GM18909 (cell line): Measurements from ENCODE around the gene TEP1.
"Not testable (repeated sequence)": the region's sequence is repeated elsewhere in the genome, so short reads cannot be mapped to it uniquely, and the experiment has no call there.

Source experiments
- ATAC-seq: cut with Tn5 transposase; IDR thresholded peaks from one replicate; pipeline ENCODE4 v1.9.1; 2021; ENCODE audit warnings: mild to moderate bottlenecking; ENCODE audit not compliant: unreplicated experiment, poor library complexity

The TEP1 gene

DNA sequence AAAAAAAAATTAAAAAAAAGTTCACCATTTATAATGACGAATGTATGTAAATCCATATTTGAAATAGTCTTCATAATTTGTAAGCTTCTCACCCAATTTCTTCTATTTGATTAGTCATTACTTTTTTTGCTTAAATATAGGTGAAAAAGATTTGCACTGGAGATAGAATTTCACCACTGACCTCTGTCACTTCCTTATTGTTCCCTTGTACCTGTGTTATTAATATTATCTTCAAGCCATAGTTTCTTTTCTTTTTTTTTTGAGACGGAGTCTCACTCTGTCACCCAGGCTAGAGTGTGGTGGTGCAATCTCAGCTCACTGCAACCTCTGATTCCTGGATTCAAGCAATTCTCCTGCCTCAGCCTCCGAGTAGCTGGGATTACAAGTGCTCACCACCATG, 15.8 kb downstream of the TEP1 start:
- no peak for ATAC-seq

GRCh38 chr14:20391505-20391904, 21.8 kb downstream of the TEP1 start:
- ATAC-seq = no peak

- no peak for ATAC-seq
Observed at GRCh38 chr14:20388159-20388558, 25.1 kb downstream of the TEP1 start.

- ATAC-seq = no peak
Observed at GRCh38 chr14:20387576-20387975, 25.7 kb downstream of the TEP1 start.

GRCh38 chr14:20386276-20386855, 26.9 kb downstream of the TEP1 start:
- ATAC-seq = no peak

DNA sequence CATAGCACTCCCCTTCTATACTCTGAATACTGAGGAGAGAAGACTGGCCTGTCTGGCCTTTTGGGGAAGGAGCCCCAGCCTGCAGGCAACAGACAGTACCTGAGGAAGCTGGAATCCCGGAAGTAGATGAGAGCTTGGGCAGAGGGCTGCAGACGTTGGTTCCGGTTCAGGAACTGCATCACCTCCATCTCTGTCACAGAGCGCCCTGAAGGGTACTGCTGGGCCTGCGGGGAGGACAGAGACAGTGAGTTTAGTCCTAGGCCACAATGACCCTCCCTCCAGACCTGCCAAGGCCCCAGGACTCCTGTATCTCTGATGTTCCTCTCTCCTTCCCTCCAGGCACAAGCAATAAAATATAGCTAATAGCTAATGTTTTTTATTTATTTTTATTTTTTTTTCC, 28.4 kb downstream of the TEP1 start:
- no peak for ATAC-seq

GRCh38 chr14:20384321-20384720, 29.0 kb downstream of the TEP1 start:
- ATAC-seq = no peak

DNA sequence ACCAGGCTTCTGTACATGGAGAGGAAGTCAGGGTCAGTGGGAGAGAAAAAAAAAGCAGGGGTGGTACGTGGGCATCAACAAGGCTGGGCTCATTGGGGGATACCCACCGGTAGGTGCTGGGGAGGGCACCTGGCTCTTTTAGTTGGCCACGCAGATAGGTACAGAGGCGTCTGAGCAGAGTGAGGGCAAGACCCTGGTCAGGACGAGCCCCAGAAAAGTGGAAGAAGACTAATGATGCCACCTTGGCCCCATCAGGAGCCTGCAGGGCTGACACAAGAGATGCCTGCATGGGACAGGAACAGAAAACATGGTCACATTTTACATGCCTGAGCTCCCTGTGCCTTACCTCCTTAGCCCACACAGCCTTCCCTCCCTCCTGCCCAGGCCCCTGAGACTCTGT, 29.7 kb downstream of the TEP1 start:
- no peak for ATAC-seq

- no peak for ATAC-seq
Observed at GRCh38 chr14:20383032-20383431, 30.3 kb downstream of the TEP1 start.

DNA sequence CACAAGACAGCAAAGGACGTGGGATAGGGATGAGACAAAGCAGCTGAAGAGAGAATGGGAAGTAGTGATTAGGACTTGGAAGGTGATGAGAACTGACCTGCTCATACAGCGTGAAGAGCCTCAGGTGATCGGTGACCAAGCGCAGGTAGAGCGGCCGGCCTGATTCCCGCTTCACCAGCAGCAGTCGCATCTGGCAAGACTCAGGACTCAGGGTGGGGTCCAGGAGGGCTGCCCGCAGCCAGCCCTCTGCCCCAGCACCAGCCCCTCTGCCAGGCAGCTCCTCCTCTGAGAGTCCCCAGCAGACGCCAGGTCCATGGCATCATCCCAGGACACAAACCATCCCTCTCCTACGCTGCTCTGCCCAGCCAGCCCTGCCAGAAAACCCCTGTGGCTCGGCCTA, 30.8 kb downstream of the TEP1 start:
- no peak for ATAC-seq

GRCh38 chr14:20381341-20381740, 32.0 kb downstream of the TEP1 start:
- ATAC-seq = no peak

- ATAC-seq = no peak
Observed at GRCh38 chr14:20380681-20381080, 32.6 kb downstream of the TEP1 start.

DNA sequence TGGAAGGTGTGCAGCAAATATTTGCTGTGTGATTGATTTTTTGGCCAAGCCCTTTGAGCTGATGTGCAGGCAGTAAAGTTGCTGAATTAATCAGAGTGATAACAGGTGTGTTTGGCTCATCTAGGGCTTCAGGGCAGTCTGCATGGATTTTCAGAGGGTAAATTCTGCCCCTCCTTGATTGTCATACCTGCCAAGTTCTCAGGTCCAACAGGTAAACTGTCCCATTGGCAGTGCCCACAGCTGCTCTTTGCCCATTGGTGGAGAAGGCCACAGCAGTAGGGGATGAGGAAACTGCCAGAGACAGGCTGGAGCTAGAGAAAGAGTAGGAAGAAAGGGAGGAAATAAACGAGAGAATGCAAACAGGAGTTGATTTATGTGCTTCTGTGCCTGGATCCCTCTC, 33.6 kb downstream of the TEP1 start:
- ATAC-seq = no peak

GRCh38 chr14:20377171-20377570, 36.1 kb downstream of the TEP1 start:
- no peak for ATAC-seq

GRCh38 chr14:20376071-20376588, 37.2 kb downstream of the TEP1 start:
- no peak for ATAC-seq

GRCh38 chr14:20375471-20375870, 37.8 kb downstream of the TEP1 start:
- ATAC-seq = no peak

GRCh38 chr14:20372796-20373195, 40.5 kb downstream of the TEP1 start:
- ATAC-seq = no peak

DNA sequence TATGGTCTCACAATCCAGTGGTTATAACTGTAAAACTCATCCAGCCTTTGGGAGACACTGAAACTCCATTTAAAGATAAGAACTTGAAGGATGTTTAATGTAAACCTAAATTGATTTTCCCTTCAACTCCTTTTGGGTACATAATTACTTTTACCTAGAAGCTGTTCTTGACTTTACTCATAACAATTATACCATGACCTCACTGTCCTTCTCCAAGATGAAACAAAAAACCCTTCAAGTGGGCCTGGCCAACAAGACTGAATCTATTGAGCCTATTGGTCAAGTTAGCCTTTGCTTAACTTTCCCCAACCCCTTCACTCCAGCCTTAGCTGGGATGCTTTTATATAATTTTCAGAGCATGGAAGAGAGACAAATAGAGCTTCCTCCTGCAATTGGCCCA, 47.4 kb downstream of the TEP1 start:
- no peak for ATAC-seq

DNA sequence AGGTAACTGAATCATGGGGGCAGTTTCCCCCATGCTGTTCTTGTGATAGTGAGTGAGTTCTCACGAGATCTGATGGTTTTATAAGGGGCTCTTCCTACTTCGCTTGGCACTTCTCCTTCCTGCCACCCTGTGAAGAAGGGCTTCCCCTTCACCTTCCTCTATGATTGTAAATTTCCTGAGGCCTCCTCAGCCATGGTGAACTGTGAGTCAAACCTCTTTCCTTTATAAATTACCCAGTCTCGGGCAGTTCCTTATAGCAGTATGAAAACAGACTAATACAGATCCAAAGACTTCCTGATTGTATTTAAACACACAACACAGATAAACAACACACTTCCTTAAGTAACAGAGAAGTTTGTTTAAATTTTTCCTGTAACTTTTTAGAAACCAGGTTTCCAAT, 54.8 kb downstream of the TEP1 start:
- ATAC-seq = not testable (repeated sequence)

GRCh38 chr14:20356422-20356821, 56.9 kb downstream of the TEP1 start:
- ATAC-seq = no peak

DNA sequence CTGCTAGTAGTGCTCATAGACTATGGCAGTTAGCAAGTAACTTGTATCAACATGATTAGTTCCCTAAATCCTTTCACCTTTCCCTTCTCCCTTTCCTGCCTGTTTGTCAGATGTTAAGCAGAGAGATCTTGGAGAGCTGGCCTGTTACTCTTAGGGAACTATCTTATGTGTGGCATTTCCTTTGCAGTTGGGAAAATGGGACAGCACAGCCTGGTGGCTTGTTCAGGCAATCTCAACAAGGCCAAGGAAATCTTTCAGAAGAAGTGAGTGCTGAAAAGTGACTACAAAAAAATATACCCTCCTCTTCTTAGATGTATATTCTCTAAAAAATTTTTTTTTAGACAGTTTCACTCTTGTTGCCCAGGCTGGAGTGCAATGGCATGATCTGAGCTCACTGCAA, 62.4 kb downstream of the TEP1 start:
- ATAC-seq = no peak

DNA sequence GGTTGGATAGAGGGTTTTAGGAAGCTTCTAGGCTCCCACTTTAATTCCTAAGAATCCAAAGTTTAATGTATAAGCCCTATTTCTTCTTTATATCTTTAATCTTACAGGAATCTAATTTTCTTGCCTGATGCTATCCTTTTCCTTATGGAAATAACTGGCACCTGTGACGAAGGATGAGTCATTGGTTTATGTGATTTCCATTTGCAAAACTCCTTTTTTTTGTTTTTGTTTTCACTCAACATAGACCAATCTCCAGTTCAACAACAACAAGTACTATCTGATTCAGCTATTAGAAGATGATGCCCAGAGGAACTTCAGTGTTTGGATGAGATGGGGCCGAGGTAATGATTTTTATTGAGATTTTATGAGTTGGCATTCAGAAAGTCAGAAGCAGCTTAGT, 63.0 kb downstream of the TEP1 start:
- no peak for ATAC-seq

DNA sequence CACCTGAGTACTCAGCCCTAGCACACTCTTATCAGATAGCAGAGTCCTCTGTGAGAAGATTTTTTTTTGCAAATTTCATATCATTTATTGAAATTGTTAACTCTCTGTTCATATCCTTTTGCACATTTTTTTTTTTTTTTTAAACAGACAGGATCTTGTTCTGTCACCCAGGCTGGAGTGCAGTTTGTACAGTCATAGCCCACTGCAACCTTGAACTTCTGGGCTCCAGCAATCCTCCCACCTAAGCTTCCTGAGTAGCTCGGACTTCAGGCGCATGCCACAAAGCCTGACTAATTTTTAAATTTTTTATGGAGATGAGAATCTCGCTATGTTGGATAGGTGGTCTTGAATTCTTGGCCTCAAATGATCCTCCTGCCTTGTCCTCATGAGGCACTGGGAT, 65.6 kb downstream of the TEP1 start:
- no peak for ATAC-seq
